Forelimb muscle (tissue), 1 donor: Measurements from ENCODE around the gene OGA. TPM values are rescaled to one million over a fixed set of nuclear protein-coding genes. Genes with fewer than 3 reads are reported as not detected.

Experiments
- DNase-seq: peaks from one replicate; pipeline ENCODE4 v3.0.0-alpha.2; 2013; ENCODE audit warnings: low read depth
- polyA plus RNA-seq: library from polyadenylated mRNA; unstranded; fragments of 120-200 nt; gene quantifications from one replicate; pipeline ENCODE4 v1.2.1, GENCODE V29; 2013; ENCODE audit not compliant: insufficient read length

Gene OGA
- polyA plus RNA-seq, 1 donor = 101 TPM

DNA sequence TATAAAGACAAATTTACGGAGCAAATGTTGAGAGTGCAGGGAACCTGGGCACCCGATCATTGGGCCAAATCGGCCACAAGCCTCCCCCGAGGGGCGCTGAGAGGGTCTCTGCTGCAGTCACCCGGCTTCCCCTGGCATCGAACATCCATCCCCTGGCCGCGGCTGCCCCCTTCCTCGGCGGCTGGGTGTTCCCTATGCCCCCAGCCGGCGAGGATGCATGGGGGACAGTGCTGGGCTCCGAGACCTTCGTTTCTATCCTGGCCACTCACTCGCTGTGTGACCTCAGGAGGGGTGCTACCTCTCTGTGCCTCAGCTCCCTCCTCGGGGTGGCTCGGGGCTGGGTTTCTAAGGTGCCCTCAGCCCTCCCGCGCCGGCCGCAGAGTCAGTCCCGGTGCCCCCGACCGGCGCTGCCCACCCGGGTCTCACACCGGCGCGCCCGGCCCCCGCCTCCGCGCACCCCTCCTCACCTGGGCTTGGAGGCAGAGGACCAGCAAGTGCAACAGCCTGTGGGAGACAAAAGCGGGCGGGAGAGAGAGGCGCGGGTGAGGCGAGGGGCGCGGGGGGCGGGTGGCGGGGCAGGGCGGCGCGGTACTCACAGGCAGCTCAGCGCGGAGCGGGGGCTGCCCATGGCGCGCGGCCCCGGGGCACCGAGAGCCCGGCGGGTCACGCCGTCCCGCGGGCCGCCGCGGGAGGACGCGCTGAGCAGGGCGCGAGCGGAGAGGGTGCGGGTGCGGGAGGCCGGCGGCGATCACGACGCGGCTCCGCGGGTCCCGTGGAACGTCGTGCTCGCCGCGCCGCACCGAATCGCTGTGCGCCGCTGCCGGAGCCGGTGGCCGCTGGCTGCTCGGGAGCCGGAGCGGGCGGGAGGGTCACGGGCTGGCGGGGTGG is 42.7 kb downstream of the OGA start, which contains the start of gene FGF8:
Gene FGF8 (minus strand): TSS at position 842 of the 888 bp plus-strand sequence. CDS start 214 bp downstream, at position 628.
- DNase-seq = no peak

- no peak for DNase-seq
Observed at GRCh38 chr10:101774589-101775272, 43.5 kb downstream of the OGA start.

GRCh38 chr10:101773923-101774588 is 44.2 kb downstream of the OGA start:
- no peak for DNase-seq

DNA sequence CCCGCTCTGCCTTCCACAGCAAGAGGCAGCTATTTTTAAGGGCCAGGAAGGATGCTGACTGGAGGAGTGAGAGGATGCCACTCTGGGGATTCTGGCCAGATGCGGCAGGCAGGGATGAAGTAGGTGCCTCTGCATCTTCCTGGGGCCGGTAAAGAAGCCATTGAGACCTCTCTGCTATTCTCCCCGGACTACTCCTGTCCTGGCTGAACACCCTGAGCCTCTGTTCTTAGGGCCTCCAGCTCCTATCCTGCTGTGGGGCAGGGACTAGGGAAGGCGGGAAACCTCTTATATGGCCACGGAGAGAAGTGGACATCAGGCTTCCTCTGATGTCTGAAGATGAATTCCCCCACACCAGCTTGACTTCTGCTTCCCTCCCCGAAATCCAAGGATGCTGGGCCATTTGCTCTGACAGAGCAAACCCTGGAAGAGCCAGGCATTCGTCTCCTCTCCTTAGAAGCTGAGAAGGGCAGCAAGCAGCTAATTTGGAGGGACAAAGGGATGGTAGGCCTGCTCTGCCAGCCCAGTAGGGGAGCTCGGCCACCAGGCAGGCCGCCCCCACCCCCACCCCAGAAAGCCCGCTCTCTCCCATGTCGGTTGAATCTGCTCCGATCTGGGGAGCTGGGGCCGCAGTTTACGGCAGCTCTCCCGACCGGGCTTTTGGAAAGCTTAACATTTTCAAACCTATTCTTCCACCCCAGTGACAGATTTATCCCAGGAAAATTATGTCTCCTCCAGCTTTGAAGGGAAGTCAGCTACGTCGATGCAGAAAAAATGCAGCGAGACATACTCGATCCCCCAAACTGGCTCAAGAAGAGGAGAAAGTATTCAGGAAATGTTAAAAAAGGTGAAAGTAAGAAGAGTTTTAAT is 45.1 kb downstream of the OGA start:
- no peak for DNase-seq

GRCh38 chr10:101772017-101772894 is 46.0 kb downstream of the OGA start:
- DNase-seq = no peak

GRCh38 chr10:101771380-101771779 is 46.9 kb downstream of the OGA start:
- no peak for DNase-seq

DNA sequence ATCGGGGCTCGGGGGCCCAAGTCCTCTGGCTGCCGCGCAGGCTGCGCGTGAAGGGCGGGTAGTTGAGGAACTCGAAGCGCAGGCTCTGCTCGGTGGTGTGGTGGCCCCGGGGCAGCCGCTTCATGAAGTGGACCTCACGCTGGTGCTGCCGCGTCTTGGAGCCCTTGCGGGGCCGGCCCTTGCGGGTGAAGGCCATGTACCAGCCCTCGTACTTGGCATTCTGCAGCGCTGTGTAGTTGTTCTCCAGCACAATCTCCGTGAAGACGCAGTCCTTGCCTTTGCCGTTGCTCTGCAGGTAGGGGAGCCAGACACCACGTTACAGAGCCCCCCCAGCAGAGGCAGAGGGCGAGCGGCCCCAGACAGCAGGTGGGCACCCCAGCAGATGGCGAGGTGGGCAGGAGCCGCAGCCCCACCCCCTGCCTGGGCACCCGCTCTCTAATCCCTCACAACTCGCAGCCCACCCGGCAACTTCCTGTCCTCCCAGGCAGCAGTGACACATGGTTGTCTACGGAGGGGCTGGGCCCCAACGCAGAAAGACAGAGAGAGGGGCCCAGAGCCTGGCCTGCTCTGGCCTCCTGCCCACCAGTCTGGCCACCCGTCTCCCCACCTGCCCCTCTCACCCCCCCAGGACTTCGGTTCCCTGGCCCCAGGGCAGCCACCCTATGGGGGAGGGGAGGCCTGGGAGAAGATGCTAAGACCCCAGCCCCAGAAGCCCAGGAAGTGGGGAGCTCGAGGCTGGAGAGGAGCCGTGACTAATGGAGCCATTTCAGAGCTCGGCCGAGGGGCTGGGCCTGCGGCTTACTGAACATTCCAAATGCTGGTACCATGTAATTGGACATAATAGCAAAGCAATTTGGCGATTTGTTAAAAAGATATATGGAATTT is 47.7 kb downstream of the OGA start:
- no peak for DNase-seq

- DNase-seq = no peak
Observed at GRCh38 chr10:101769541-101770180, 48.6 kb downstream of the OGA start.

DNA sequence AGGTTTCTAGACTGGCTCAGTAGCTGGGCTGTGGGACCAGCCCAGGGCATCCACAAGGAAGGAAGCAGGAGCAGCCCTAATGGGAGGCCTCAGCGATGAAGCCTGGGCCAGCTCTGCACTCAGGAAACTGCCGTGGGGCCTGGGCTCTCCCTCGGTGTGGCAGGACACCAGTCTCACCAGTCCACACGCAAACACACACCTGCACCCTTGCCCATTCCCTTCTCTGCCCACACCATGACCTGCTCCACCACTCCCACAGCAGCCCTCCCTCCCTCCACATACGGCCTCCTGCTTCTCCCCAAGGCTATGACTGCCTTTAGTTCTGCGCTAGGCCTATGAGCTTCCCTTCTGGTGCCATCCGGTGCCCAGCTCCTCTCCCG is 49.5 kb downstream of the OGA start:
- no peak for DNase-seq

DNA sequence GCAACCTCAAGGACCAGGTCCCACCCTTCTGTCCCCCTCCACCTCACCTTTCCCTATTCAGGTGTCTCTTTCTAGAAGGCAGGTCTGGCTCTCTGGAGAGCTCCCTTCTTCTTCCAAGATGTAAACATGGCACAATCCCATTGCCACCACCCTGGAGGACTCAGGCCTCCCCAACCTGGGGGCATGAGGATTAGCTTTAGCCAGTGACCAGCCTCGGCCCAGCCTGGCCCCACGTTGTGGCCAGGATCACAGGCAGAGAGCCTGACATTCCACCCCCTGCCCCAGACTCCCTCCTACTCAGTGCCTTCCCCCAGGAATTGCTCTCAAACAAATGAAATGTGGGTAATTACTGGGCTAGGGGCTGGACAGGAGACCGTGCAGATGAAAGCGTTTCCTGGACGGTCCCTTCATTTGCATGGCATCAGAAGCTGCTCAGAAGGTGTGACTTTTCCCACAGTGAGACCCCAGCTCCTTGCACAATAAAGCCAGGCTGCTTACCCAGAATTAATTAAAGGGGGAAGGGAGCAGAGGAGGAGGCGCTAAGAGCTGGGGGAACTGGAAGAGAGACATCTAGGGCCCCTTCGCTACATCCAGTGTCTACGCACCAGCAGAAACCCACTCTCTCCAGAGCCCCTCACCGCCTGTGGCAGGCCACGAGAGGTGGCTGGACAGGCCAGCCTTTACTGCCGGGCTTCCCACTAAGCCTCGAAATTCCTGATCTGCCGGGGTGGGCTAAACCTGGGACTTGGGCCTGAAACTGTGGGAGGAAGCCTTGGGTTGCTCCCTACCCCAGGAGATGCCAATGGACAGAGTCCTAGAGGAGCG is 50.1 kb downstream of the OGA start:
- no peak for DNase-seq

- DNase-seq = no peak
Observed at GRCh38 chr10:101767600-101767945, 50.7 kb downstream of the OGA start.

DNA sequence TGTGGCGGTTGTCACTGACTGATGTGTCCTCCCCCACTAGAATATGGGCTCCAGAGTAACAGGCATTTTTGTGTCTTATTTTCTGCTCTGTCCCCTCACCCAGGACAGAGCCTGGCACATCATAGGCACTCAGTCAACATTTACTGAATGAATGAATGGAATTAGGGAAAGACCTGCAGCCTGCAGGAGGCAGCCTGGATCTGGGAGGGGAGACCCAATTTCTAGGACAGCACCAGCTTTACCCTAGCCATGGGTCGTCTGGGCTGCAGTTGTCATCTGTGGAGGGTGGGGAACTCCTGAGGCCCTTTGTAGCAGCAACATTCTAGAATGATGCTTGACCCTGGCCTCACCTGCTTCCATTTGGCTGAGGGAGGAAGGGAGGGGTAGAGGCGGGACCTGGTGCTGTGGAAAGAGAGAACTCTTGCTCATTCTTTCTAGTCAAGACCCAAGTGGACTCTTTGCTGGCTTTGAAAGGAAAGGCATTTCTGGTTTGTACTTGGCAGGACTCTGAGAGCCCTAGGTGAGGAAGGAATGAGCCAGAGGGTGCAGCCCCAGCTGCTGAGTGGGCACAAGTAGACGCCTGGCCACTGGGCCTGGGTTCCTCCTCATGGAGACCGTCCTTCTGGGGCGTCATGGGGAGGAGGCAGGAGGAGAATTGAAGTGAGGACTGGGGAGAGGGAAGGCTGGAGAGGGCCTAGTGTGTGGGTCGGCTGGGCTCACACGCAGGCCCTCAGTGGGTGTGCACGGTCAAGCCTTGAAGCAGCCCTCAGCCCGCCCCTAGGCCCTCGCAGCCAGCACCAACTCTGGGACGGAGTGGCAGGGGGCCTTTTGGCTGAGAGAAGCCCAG is 51.3 kb downstream of the OGA start:
- no peak for DNase-seq

DNA sequence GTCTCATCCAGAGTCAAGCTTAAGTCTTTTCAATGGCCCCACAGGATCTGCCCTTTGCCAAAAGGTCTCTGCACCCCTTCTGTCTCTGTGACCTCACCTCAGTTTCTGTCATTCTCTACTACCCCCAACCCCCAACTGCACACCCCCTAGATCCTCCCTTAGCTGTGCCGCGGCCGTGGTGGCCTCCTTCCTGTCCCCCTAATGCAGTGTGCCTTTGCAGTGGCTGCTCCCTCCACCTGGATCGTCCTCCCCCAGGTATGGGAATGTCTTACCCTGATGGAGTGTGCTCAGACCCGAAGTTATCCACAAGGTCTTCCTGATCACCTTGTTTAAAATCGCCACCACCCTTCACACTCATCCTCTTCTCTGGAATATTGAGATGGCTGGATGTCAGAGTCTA is 51.9 kb downstream of the OGA start:
- DNase-seq = no peak

- DNase-seq = no peak
Observed at GRCh38 chr10:101763141-101763846, 55.0 kb downstream of the OGA start.

DNA sequence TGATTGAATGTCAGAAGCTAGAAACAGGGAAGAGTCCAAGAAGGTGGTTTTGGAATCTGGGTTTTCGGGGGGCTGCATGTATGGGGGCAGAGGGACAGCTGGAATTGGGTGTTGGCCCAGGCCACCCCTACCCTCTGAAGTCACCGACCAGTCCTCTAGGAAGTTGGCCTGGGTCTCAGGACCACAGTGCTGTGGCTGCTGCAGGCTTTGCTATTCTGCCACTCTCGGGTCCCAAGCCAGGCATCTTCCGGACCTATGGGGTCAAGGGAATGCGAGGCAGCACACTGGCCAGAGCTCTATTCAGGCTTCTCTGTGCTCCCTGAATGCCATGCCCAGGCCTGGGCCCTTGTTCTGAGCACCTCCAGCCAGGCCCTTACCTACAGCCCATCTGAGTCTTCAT is 55.5 kb downstream of the OGA start:
- no peak for DNase-seq

GRCh38 chr10:101761226-101761625 is 57.0 kb downstream of the OGA start:
- DNase-seq = no peak

DNA sequence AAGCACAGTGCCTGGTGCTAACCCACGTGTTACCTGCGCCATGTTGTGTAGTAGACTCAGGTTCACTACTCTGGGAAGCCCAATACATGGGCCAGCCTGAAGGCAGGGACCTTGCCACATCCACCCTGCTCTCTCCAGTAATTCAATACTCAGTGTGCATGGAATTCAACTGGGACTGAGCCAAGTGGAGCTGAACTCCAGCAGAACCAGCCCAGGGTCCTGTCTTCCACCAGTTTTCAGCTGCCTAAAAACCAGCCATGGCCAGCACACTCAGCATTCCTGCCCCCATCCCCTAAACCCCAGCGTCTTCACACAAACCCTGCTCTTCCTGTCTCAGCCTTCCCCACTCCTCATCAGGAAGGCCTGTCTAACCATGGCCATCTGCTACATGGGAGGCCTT is 57.7 kb downstream of the OGA start:
- DNase-seq = no peak
